Activated CD4-positive, alpha-beta memory T cell treated with anti-CD3 and anti-CD28 coated beads for 36 hours (primary cell): ENCODE results near the gene KIF5A. TPM values are rescaled to one million over a fixed set of nuclear protein-coding genes. Genes with fewer than 3 reads are reported as not detected.

Experiments
- CTCF ChIA-PET: fragments of 350-600 bp; sonication (Branson Sonifier 250); formaldehyde crosslinking; loops from one replicate; lab custom pipeline; 2021; ENCODE audit warnings: antibody characterized with exemption, inconsistent platforms; lab: Charles Lee
- POLR2A ChIA-PET: fragments of 350-600 bp; sonication (Branson Sonifier 250); formaldehyde crosslinking; loops from one replicate; lab custom pipeline; 2021; ENCODE audit warnings: antibody characterized with exemption; lab: Charles Lee
- DNase-seq: peaks from one replicate; pipeline ENCODE4 v3.0.0-alpha.2; 2020
- H3K27ac Mint-ChIP-seq: one replicate; pipeline ENCODE4 v1.8.0; 2021; ENCODE audit warnings: mixed read lengths
- H3K27me3 Mint-ChIP-seq: one replicate; pipeline ENCODE4 v1.8.0; 2021; ENCODE audit warnings: mixed read lengths
- H3K36me3 Mint-ChIP-seq: one replicate; pipeline ENCODE4 v1.8.0; 2021; ENCODE audit warnings: mixed read lengths
- H3K4me1 Mint-ChIP-seq: one replicate; pipeline ENCODE4 v1.8.0; 2021; ENCODE audit warnings: low read depth, mixed read lengths
- H3K4me3 Mint-ChIP-seq: one replicate; pipeline ENCODE4 v1.8.0; 2021; ENCODE audit warnings: mild to moderate bottlenecking, mixed read lengths
- H3K9me3 Mint-ChIP-seq: one replicate; pipeline ENCODE4 v1.8.0; 2021; ENCODE audit warnings: mixed read lengths
- intact Hi-C: fragments of 100-400 bp; cut with micrococcal nuclease; formaldehyde crosslinking; loops from one replicate; pipeline ENCODE4 v1.15.1; 2023
- total RNA-seq, 2 experiments: library from RNA; stranded (reverse); gene quantifications; one replicate each; pipeline ENCODE4 v1.2.3, GENCODE V29; 2021

KIF5A gene
- total RNA-seq, 2 experiments from 2014 or later = 0.90 to 0.99 TPM

- ChIA-PET CTCF (no interaction called here), POLR2A (interaction anchor here (0.6 to 1.1 kb wide), 2 partner anchors 9 to 95 kb away, joined by 3 read pairs; no protein-coding TSS in a partner anchor)
- Mint-ChIP-seq H3K4me1 (peaks cover 16% of the 10 kb centered on the region), H3K9me3 (no peaks in the 10 kb centered on the region), H3K27ac (no peak overlapping the region), H3K27me3 (no peaks in the 10 kb centered on the region), H3K4me3 (no peak overlapping the region), H3K36me3 (peaks cover 28% of the 10 kb centered on the region)
- DNase-seq = no peak
- intact Hi-C loops = no loop called here
These were observed 22.7 kb upstream of the KIF5A start for GRCh38 chr12:57527184-57527583.

- no peaks in the 10 kb centered on the region for H3K27me3 Mint-ChIP-seq
- H3K4me1 Mint-ChIP-seq = peaks cover 15% of the 10 kb centered on the region
- no peak for DNase-seq
- ChIA-PET CTCF (no interaction called here), POLR2A (no interaction called here)
- peaks cover 37% of the 10 kb centered on the region for H3K36me3 Mint-ChIP-seq
- no peaks in the 10 kb centered on the region for H3K9me3 Mint-ChIP-seq
- no peak overlapping the region for H3K27ac Mint-ChIP-seq
- H3K4me3 Mint-ChIP-seq = no peak overlapping the region
- intact Hi-C loops = no loop called here
These were observed 21.7 kb upstream of the KIF5A start for GRCh38 chr12:57528176-57528575.

GRCh38 chr12:57528831-57529555 lies 20.9 kb upstream of the KIF5A start:
- H3K9me3 Mint-ChIP-seq = no peaks in the 10 kb centered on the region
- DNase-seq = no peak
- H3K27me3 Mint-ChIP-seq = no peaks in the 10 kb centered on the region
- ChIA-PET POLR2A (no interaction called here), CTCF (interaction anchor here (1.3 kb wide), 1 partner anchor 228 kb away, joined by 3 read pairs; no protein-coding TSS in a partner anchor)
- peaks cover 37% of the 10 kb centered on the region for H3K36me3 Mint-ChIP-seq
- H3K4me3 Mint-ChIP-seq = no peak overlapping the region
- H3K27ac Mint-ChIP-seq = no peak overlapping the region
- peaks cover 7% of the 10 kb centered on the region for H3K4me1 Mint-ChIP-seq
- intact Hi-C loops = no loop called here

GRCh38 chr12:57529831-57530230 lies 20.0 kb upstream of the KIF5A start:
- Mint-ChIP-seq H3K36me3 (peaks cover 41% of the 10 kb centered on the region), H3K9me3 (no peaks in the 10 kb centered on the region), H3K27ac (no peak overlapping the region), H3K27me3 (no peaks in the 10 kb centered on the region), H3K4me1 (no peaks in the 10 kb centered on the region), H3K4me3 (no peak overlapping the region)
- DNase-seq = no peak
- intact Hi-C loops = no loop called here
- POLR2A ChIA-PET = interaction anchor here (1.3 to 1.6 kb wide), 3 partner anchors 9 to 81 kb away, joined by 3 to 4 read pairs (median 4); partner anchors contain the start of gene ARHGEF25
- CTCF ChIA-PET = interaction anchor here (1.3 kb wide), 2 partner anchors 71 to 227 kb away, joined by 3 to 4 read pairs; partner anchors contain the start of gene GLI1

GRCh38 chr12:57530396-57531142 lies 19.3 kb upstream of the KIF5A start:
- Mint-ChIP-seq H3K36me3 (peaks cover 45% of the 10 kb centered on the region), H3K27me3 (no peaks in the 10 kb centered on the region), H3K4me3 (no peak overlapping the region), H3K27ac (no peak overlapping the region), H3K4me1 (no peaks in the 10 kb centered on the region), H3K9me3 (no peaks in the 10 kb centered on the region)
- intact Hi-C loops = no loop called here
- ChIA-PET CTCF (interaction anchor here (1.3 kb wide), 1 partner anchor 72 kb away, joined by 4 read pairs; the partner anchor contains the start of gene GLI1), POLR2A (interaction anchor here (1.3 to 1.6 kb wide), 3 partner anchors 8 to 80 kb away, joined by 3 to 4 read pairs (median 4); partner anchors contain the start of gene ARHGEF25)
- DNase-seq = no peak

GRCh38 chr12:57531836-57532235 lies 18.0 kb upstream of the KIF5A start:
- Mint-ChIP-seq H3K4me3 (no peak overlapping the region), H3K27me3 (no peaks in the 10 kb centered on the region), H3K9me3 (no peaks in the 10 kb centered on the region), H3K27ac (no peak overlapping the region), H3K4me1 (no peaks in the 10 kb centered on the region), H3K36me3 (peaks cover 43% of the 10 kb centered on the region)
- ChIA-PET CTCF (interaction anchor here (0.8 kb wide), 1 partner anchor 101 kb away, joined by 3 read pairs; the partner anchor contains the start of gene B4GALNT1), POLR2A (interaction anchor here (0.6 to 0.7 kb wide), 2 partner anchors 17 to 302 kb away, joined by 3 read pairs; partner anchors contain the start of gene SHMT2)
- intact Hi-C loops = no loop called here
- DNase-seq = no peak

GRCh38 chr12:57533108-57533507 lies 16.7 kb upstream of the KIF5A start:
- CTCF ChIA-PET = no interaction called here
- H3K4me1 Mint-ChIP-seq = no peaks in the 10 kb centered on the region
- no peaks in the 10 kb centered on the region for H3K9me3 Mint-ChIP-seq
- intact Hi-C loops = no loop called here
- DNase-seq = no peak
- H3K27me3 Mint-ChIP-seq = no peaks in the 10 kb centered on the region
- H3K4me3 Mint-ChIP-seq = no peak overlapping the region
- H3K36me3 Mint-ChIP-seq = peaks cover 37% of the 10 kb centered on the region
- POLR2A ChIA-PET = interaction anchor here (1.0 kb wide), 1 partner anchor 8 kb away, joined by 3 read pairs; no protein-coding TSS in a partner anchor
- H3K27ac Mint-ChIP-seq = no peak overlapping the region

GRCh38 chr12:57534250-57534649 lies 15.6 kb upstream of the KIF5A start:
- CTCF ChIA-PET = interaction anchor here (1.0 kb wide), 1 partner anchor 99 kb away, joined by 3 read pairs; the partner anchor contains the start of gene B4GALNT1
- DNase-seq = no peak
- Mint-ChIP-seq H3K27me3 (no peaks in the 10 kb centered on the region), H3K4me1 (no peaks in the 10 kb centered on the region), H3K36me3 (peaks cover 34% of the 10 kb centered on the region), H3K4me3 (no peak overlapping the region), H3K9me3 (no peaks in the 10 kb centered on the region), H3K27ac (no peak overlapping the region)
- intact Hi-C loops = no loop called here
- POLR2A ChIA-PET = interaction anchor here (1.0 kb wide), 1 partner anchor 13 kb away, joined by 3 read pairs; the partner anchor contains the start of gene DCTN2

GRCh38 chr12:57534991-57535543 lies 14.8 kb upstream of the KIF5A start:
- POLR2A ChIA-PET = interaction anchor here (1.5 kb wide), 1 partner anchor 12 kb away, joined by 6 read pairs; the partner anchor contains the start of gene DCTN2
- H3K27me3 Mint-ChIP-seq = no peaks in the 10 kb centered on the region
- H3K4me3 Mint-ChIP-seq = no peak overlapping the region
- CTCF ChIA-PET = interaction anchor here (1.0 kb wide), 1 partner anchor 98 kb away, joined by 3 read pairs; the partner anchor contains the start of gene B4GALNT1
- H3K27ac Mint-ChIP-seq = no peak overlapping the region
- no peaks in the 10 kb centered on the region for H3K9me3 Mint-ChIP-seq
- DNase-seq = no peak
- intact Hi-C loops = no loop called here
- peaks cover 29% of the 10 kb centered on the region for H3K36me3 Mint-ChIP-seq
- H3K4me1 Mint-ChIP-seq = no peaks in the 10 kb centered on the region

GRCh38 chr12:57535764-57536596 lies 13.9 kb upstream of the KIF5A start:
- peaks cover 31% of the 10 kb centered on the region for H3K36me3 Mint-ChIP-seq

GRCh38 chr12:57536597-57536942 lies 13.3 kb upstream of the KIF5A start:
- Mint-ChIP-seq H3K36me3 (peaks cover 34% of the 10 kb centered on the region), H3K9me3 (no peaks in the 10 kb centered on the region), H3K27ac (no peak overlapping the region), H3K4me1 (no peaks in the 10 kb centered on the region), H3K27me3 (no peaks in the 10 kb centered on the region), H3K4me3 (no peak overlapping the region)
- ChIA-PET POLR2A (interaction anchor here (1.5 kb wide), 2 partner anchors 10 kb away, joined by 3 to 6 read pairs; partner anchors contain the start of gene DCTN2), CTCF (interaction anchor here (1.1 kb wide), 1 partner anchor 89 kb away, joined by 3 read pairs; no protein-coding TSS in a partner anchor)
- intact Hi-C loops = no loop called here
- DNase-seq = no peak

More at GRCh38 chr12:57535764-57536596, 13.9 kb upstream of the KIF5A start:
- intact Hi-C loops = no loop called here
- Mint-ChIP-seq H3K9me3 (no peaks in the 10 kb centered on the region), H3K4me1 (no peaks in the 10 kb centered on the region), H3K27me3 (no peaks in the 10 kb centered on the region), H3K4me3 (no peak overlapping the region), H3K27ac (no peak overlapping the region)
- no peak for DNase-seq
- ChIA-PET CTCF (no interaction called here), POLR2A (interaction anchor here (1.5 kb wide), 2 partner anchors 9 to 11 kb away, joined by 3 to 6 read pairs; partner anchors contain the start of gene DCTN2)
